Measurements from ENCODE around the gene HARBI1.

The HARBI1 gene

DNA sequence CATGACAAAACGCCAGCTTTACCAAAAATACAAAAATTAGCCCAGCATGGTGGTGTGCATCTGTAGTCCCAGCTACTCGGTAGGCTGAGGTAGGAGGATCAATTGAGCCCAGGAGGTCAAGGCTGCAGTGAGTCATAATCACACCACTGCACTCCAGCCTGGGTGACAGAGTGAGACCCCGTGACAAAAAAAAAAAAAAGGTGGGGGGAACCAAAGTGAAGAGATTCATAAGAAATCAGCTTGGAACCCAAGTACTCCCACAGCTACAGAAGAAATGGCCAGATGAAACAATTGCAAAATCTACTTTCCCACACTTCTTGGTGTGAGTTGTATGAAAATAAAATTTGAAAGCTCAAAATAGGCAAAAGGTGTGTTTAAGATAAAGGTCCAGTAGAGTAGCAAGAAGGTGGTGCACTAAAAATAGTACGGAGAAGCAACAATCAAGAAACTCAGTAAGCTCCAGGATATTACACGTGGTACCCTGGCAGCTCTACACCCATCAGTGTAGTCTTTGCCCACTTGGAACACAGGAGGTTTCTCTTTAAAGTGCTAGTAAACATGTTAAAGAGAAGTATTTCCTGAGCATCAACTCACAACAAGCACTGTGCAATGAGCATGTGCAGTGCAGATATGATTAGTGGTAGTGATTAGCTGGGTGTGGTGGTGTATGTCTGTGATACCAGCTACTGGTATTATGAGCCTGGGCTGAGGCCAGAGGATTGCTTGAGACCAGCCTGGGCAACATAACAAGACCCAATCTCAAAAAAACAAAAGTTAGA, 5.3 kb downstream of the HARBI1 start:
- TF ChIP-seq, protein P1, sequence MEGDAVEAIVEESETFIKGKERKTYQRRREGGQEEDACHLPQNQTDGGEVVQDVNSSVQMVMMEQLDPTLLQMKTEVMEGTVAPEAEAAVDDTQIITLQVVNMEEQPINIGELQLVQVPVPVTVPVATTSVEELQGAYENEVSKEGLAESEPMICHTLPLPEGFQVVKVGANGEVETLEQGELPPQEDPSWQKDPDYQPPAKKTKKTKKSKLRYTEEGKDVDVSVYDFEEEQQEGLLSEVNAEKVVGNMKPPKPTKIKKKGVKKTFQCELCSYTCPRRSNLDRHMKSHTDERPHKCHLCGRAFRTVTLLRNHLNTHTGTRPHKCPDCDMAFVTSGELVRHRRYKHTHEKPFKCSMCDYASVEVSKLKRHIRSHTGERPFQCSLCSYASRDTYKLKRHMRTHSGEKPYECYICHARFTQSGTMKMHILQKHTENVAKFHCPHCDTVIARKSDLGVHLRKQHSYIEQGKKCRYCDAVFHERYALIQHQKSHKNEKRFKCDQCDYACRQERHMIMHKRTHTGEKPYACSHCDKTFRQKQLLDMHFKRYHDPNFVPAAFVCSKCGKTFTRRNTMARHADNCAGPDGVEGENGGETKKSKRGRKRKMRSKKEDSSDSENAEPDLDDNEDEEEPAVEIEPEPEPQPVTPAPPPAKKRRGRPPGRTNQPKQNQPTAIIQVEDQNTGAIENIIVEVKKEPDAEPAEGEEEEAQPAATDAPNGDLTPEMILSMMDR (IDR thresholded peaks at IDR 0.05; ENCODE audit: low read length, missing control alignments) = no peak
- DNase-seq (ENCODE audit: low read depth) = no peak

DNA sequence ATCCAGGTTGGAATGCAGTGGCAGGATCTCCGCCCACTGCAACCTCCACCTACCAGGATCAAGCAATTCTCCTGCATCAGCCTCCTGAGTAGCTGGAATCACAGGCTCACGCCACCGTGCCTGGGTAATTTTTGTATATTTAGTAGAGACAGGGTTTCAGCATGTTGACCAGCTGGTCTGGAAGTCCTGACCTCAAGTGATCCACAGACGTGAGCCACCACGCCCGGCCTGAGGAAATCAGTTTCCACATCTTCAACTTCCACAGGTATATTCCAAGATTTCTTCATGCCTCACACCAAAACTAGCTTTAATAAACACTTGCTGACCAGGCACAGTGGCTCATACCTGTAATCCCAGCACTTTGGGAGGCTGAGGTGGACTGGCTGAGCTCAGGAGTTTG, 7.6 kb downstream of the HARBI1 start:
- TF ChIP-seq, protein P1 (IDR thresholded peaks at IDR 0.05; ENCODE audit: low read length, missing control alignments) = no peak
- no peak for DNase-seq (ENCODE audit: low read depth)
- no peak overlapping the region for H3K4me3 ChIP-seq (replicated peaks; ENCODE audit: low read depth, low read length)

More for the DNA sequence above, 5.3 kb downstream of the HARBI1 start:
- H3K4me3 ChIP-seq (replicated peaks; ENCODE audit: low read depth, low read length) = no peak overlapping the region

DNA sequence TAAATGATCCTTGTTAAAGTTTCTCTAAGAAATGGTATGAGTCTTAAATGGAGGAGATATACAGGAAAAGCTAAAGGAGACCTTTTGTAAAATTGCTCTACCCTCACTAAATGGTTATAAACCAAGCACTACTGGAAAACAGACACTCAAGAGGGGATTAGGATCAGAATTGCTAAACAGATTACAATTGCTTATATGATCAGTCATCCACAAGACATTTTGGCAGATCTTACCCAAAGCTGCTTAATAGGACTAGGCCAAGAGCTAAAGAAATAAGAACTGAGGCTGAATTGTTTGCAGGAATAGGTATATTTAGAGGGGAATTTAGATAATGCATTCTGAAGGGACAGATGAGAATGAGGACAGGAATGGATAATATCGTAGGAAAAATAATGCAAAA, 9.5 kb downstream of the HARBI1 start:
- no peak overlapping the region for H3K4me3 ChIP-seq (replicated peaks; ENCODE audit: low read depth, low read length)
- TF ChIP-seq, protein P1 (IDR thresholded peaks at IDR 0.05; ENCODE audit: low read length, missing control alignments) = no peak
- no peak for DNase-seq (ENCODE audit: low read depth)

DNA sequence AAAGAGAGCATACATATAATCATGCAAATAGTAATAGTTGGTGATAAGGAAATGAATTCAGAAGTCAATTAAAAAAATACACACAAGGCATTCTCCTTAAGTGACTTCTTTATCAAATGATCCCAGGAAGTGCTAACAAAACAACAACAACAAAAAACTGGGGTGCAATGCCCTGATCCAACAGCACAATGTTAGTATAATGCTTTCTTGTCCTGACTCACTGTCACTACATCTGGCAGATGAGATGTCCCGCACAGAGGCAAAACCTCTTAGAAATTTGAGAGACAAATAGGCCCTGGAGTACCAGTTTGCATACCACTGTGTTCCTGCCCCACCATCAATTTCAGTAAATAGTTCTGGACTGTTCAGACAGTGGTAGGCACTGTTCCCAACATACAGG, 12.2 kb downstream of the HARBI1 start:
- TF ChIP-seq, protein P1 (IDR thresholded peaks at IDR 0.05; ENCODE audit: low read length, missing control alignments) = no peak
- no peak overlapping the region for H3K4me3 ChIP-seq (replicated peaks; ENCODE audit: low read depth, low read length)
- no peak for DNase-seq (ENCODE audit: low read depth)

DNA sequence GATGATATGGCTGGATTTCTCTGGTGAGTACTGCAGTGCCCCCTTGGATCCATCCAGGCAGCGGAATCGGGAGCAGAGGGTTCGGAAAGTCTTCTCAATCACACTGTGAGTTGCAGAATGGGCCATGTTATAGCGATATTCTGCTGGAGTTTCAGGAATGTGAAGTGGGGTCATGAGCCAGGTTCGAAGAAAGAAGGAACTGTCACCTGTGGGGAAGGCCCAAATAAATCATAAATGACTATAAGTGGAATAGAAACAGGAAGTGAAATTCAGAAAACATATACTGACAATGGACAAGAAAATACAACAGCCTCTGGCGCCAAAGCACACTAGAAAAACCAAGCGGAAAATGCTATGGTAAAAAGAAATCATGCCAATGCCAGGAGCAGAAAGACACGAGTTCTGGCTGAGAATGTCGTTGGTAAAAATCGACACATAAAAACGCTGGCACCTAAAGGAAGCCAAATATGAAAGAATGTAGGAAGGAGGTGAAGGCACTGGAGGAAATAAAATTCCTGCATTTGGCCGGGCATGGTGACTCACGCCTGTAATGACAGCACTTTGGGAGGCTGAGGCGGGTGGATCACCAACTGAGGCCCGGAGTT, 13.2 kb downstream of the HARBI1 start:
- H3K4me3 ChIP-seq (replicated peaks; ENCODE audit: low read depth, low read length) = no peak overlapping the region
- DNase-seq (ENCODE audit: low read depth) = no peak
- TF ChIP-seq, protein P1 (IDR thresholded peaks at IDR 0.05; ENCODE audit: low read length, missing control alignments) = no peak

DNA sequence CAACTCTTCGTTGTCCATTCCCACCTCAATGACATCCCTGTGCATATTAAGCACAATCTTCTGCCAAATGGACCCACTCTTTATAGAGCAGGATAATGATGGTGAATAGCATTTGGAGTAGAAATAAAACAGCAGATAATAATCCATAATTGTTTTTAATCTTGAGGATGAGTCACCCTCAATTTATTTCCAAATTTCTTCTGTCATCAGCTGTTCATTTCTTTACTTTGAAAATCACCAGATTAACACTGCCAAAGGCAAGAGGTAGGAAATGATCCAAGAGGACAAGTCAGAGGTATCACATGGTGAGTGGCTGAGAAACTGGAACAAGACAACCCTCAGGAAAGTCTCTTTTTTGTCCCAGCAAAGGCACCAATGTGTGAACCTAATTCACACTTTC, 15.9 kb downstream of the HARBI1 start:
- TF ChIP-seq, protein P1 (IDR thresholded peaks at IDR 0.05; ENCODE audit: low read length, missing control alignments) = no peak
- H3K4me3 ChIP-seq (replicated peaks; ENCODE audit: low read depth, low read length) = no peak overlapping the region
- no peak for DNase-seq (ENCODE audit: low read depth)
